ENCODE data around the gene JCAD.
"Not testable (repeated sequence)": the region's sequence is repeated elsewhere in the genome, so short reads cannot be mapped to it uniquely, and the experiment has no call there.

Gene JCAD

DNA sequence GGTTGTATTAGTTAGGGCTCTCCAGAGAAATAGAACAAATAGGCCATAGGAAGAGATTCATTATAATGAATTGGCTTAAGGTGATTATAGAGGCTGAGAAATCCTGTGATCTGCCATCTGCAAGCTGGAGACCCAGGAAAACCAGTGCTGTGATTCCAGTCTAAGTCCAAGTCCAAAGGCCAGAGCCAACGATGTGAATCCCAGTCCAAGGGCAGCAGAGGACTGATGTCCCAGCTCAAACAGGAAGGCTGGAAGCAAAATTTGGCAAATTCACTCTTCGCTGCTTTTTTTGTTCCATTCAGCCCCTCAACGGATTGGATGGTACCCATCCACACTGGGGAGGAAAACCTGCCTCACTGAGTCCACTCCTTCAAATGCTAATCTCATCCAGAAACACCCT lies 68.0 kb downstream of the JCAD start:
- in situ Hi-C loops (cut with MboI; ENCODE audit: low sequenced_read_pairs): no loop called here

DNA sequence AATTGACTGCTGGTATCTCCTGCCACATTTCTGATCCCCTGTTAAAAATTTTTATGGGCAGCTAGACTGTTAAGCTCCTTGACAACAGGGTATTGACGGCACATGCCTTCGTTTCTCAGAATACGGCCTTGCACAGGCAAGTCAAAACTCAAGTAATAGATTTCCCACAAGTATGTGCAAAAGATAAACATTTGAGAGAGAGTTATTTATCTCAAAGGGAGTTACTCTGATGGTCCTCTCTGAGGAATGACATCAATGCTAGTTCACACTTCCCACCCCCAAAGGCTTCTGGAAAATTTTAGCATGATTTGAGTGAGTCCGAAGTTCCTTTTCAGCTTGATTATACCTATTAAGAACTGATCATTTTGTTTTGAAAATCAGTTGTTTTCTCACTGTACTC lies 71.9 kb downstream of the JCAD start:
- in situ Hi-C loops (cut with MboI; ENCODE audit: low sequenced_read_pairs): no loop called here

DNA sequence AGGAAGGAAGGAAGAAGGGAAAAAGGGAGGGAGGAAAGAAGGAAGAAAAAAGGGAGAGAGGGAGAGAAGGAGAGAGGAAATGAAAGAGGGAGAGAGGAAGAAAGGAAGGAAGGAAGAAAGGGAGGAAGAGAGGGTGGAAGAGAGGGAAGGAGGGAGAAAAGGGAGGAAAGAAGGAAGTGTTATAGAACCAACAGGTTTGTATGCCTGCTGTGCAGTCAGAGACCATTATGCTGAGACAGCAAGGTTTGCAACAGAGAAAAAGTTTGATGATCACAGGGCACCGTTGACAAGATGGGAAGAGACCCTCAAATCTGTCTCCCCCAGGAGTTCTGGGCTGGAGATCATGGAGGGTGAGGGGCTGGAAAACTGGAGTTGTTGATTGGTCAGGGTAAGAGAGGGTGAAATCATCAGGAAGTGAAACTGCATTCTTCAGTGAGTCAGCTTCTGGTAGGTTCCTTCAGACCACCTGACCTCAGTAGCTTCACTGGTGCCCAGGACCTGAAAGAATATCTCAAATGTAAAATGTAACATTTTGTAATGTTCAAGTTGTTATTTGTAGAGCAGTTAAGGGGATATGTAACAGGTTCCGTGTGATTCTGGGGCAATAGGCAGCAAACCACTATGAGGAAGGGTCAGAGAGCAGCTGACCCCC lies 76.3 kb downstream of the JCAD start:
- in situ Hi-C loops (cut with MboI; ENCODE audit: low sequenced_read_pairs): no loop called here

DNA sequence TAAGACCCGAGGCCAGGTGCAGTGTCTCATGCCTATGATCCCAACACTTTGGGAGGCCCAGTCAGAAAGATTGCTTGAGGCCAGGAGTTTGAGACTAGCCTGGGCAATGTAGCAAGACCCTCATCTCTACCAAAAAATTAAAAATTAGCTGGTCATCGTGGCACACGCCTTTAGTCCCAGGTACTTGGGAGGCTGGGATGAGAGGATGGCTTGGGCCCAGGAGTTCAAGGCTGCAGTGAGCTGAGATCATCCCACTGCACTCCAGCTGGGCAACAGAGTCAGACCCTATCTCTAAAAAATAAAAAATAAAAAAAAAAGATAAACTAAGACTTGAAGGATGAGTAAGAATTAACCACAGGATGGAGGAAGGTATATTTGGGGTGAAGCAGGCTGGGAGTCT lies 77.9 kb downstream of the JCAD start:
- in situ Hi-C loops (cut with MboI; ENCODE audit: low sequenced_read_pairs): no loop called here

DNA sequence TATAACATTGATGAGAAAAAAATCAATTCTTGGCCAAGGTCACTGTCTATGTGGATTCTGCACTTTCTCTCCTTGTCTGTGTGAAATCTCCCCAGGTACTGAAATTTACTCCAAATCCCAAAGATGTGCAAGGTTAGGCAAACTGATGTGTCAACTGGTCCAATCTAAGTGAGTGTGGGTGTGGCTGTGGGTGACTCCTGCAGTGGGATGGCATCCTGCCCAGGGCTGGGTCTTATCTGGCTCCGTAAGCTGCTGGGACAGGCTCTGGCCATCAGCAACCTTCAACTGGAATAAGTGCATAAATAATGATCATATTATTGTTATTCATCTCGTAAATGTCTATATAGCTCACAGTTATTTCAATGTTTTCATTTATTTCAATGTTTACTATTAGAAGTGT lies 79.3 kb downstream of the JCAD start:
- in situ Hi-C loops (cut with MboI; ENCODE audit: low sequenced_read_pairs): no loop called here

DNA sequence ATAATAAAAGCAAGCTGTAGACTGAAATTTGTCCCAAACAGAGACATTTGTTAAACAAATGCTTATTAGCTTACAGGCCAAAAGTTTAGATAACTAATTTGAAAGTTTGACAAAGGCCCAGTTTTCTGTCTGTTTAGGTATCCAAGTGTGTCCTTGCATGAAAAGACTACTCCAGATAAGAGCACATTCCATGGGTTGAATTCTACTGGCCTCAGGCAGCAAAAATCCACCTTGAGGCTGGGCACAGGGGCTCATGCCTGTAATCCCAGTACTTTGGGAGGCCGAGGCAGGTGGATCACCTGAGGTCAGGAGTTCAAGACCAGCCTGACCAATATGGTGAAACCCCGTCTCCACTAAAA lies 80.0 kb downstream of the JCAD start:
- in situ Hi-C loops (cut with MboI; ENCODE audit: low sequenced_read_pairs): not testable (repeated sequence)

DNA sequence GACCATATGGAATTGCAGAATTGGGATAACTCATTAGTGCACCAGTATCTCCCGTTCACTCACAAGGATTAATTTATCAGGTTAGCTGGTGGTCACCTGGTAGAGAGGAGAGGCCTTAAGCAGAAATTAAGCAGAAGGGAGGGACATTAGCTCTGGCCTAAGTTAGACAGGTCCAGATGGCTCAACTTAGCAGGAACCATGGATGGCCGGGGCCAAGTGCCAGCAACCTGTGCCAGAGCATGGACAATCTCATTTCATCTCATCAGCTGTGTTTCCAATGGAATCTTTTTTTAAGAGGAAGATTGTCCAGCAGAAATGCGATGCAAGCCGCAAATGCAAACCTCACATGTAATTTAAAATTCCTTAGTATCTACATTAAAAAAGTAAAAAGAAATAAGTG lies 82.2 kb downstream of the JCAD start:
- in situ Hi-C loops (cut with MboI; ENCODE audit: low sequenced_read_pairs): no loop called here

DNA sequence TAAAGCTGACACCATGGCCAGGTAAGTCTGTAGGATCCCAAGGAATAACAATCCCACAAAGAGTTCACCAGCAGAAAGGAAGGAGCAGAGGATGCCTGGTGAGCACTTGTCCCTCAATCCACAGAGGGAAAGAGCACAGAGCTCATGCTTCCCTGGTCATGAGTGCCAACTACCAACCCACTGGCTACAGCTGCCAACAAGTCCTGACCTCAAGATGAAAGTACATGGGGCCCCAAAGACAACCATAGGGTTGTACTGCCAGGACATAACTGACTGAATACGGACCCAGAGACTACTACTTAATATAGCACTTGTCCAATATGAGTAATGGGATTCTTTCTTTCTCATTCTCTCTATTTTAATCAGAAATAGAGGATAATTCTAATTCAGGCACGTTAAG lies 83.3 kb downstream of the JCAD start:
- in situ Hi-C loops (cut with MboI; ENCODE audit: low sequenced_read_pairs): no loop called here

DNA sequence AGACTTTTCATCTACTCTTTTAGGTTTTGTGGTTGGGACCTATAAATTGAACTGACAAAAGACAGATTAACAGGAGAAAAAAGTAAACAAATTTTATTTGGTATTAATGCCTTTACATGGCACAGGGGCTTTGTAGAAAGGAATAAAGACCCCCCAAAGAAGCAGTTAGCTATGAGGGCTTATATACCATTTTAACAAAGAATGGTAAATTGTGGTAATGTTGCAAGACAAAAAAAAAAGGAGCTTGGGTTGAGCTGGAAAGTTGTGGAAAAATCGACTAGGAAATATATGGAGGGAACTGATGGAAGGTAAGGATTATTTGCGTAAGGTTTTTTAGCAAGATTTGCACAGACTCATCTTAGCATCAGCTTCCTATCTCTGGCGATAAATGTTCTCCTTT lies 84.6 kb downstream of the JCAD start:
- in situ Hi-C loops (cut with MboI; ENCODE audit: low sequenced_read_pairs): no loop called here

DNA sequence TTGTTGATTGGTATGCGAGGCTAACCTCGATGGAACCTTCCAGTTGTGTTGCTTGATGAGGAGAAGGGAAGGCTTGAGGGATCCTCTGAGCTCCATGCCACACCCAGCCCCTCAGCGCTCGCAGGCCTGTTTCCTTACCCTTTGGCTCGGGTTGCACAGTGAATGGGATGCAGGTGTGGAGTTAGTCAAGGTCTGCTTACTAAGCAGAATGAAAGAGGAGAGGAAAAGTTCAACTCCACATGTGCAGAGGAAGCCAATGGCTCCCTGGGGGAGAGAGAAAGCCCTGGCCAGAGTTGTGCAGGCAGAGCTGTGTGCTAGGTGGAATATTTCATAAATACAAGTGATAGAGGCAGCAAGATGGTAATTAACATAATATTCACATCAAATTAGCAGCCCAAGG lies 85.5 kb downstream of the JCAD start:
- in situ Hi-C loops (cut with MboI; ENCODE audit: low sequenced_read_pairs): no loop called here

DNA sequence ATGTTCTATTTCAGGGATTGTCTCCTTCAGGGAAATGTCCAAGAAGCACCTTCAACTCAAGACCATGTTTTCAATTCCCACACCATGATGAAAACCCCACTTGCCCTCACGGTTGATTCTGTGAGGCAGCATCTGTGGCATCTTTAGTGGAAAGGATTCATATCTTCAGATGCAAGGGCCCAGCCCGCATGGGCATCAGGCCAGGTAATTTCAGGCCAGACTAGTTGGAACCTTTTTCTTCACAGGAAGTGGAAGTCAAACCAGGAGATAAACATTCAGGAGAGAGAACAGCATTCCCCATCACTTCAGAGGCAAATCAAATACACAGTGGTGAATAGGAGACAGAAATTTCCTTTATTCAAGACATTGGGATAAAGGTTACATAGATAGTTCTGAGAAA lies 88.8 kb downstream of the JCAD start:
- in situ Hi-C loops (cut with MboI; ENCODE audit: low sequenced_read_pairs): no loop called here

DNA sequence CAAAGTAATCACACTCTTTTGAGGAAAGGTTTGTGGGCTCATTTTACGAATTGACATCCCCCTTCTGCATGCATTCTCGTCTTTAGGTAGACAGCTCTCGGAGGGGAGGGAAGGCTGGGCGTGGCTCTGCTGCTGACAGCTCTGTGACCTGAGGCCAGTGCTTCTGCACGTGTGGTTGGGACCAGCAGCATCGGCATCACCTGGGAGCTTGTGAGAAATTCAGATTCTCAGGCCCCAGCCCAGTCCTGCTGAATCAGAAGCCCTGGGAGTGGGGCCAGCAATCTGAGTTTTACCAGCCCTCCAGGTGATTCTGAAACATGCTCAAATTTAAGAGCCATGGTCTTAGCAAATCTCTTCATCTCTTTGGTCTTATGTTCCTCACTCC lies 89.4 kb downstream of the JCAD start:
- in situ Hi-C loops (cut with MboI; ENCODE audit: low sequenced_read_pairs): no loop called here

DNA sequence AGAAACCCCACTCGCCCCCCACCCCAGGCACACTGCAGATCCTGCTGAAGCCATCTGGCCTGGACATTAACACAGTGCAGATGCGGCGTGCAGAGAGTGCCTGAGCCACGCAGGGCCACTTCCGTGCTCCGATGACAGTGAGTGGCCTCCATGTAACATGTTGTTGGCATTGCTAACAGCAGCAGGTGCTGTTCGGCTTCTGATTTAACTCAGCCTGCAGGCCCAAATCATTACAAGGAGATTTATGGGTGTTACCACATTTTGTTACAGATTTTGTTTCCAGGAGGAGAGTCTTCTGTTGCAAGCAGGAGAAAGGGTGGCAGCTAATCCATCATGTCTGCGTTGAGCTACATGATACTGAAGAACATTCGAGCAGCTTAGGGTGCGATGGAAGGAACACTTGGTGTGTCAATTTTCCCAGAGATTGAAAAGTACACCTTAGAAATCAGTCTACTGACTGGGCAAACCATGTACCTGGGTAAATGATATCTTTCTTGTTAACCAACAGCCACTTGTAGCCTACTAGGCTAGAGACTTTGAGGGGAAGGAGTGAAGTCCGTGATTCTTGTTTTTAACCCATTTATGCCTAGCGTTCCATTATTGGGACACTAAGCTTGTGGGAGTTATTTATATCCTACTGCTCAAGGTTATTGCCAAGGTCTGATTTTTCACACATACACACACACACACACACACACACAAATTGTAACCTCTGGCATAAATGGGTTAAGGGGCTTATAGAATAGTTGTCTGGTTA lies 90.0 kb downstream of the JCAD start:
- in situ Hi-C loops (cut with MboI; ENCODE audit: low sequenced_read_pairs): no loop called here

DNA sequence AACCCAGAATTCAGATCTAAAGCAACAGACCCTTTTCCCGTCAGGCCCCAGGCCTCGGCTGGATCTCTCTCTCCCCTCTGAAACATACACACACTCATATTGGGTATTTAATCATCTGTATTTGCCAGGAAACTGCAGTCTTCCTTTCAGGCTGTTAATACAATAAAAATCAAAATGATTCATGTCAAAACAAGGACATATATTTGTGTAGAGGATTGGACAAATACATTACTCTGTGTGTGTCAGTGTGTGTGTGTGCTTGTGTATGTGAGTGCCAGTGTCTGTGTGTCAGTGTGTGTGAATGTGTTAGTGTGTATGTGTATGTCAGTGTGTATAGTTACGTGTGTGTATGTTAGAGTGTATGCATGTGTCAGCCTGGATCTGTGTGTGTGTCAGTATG lies 90.8 kb downstream of the JCAD start:
- in situ Hi-C loops (cut with MboI; ENCODE audit: low sequenced_read_pairs): no loop called here

DNA sequence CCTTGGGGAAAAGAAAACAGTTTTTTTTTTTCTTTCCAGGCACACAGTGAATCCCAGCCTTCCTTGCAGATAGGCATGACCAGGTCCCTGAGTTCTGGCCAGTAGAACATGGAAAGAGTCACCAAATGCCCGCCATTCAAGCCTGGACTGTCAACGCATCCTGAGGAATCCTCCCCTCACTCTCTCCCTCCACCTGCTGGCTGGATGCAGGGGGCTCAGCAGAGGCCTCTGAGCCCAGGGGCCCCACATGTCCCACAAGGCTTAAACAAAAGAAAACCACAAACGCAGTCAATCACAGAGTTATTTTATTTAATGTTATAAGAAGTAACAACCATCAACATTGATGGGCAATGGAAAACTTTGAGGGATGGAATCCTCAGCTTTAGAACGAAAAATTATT lies 93.1 kb downstream of the JCAD start:
- in situ Hi-C loops (cut with MboI; ENCODE audit: low sequenced_read_pairs): no loop called here
